Stimulated activated effector memory CD8-positive, alpha-beta T cell treated with anti-CD3 and anti-CD28 coated beads, Interleukin-12 subunit alpha, Interleukin-12 subunit beta, amount 100 ng/mL, for 72 hours (primary cell): Measurements from ENCODE around the gene RNASE12.
"Not testable (repeated sequence)": the region's sequence is repeated elsewhere in the genome, so short reads cannot be mapped to it uniquely, and the experiment has no call there.

Source experiments
- ATAC-seq: fragments of 150-1000 bp; cut with Tn5 transposase; 2 replicates; pipeline ENCODE4 v1.10.0; 2021
- DNase-seq, 2 donors: peaks; one replicate each; pipeline ENCODE4 v3.0.0; 2021 to 2022; ENCODE audit warnings: low spot score in 2 of 2
- H3K27ac Mint-ChIP-seq: one replicate; pipeline ENCODE4 v1.8.0; 2022; ENCODE audit warnings: mild to moderate bottlenecking, mixed read lengths
- H3K36me3 Mint-ChIP-seq: one replicate; pipeline ENCODE4 v1.8.0; 2022; ENCODE audit warnings: mild to moderate bottlenecking, mixed read lengths
- H3K4me1 Mint-ChIP-seq: one replicate; pipeline ENCODE4 v1.8.0; 2022; ENCODE audit warnings: mixed read lengths
- H3K4me3 Mint-ChIP-seq: one replicate; pipeline ENCODE4 v1.8.0; 2022; ENCODE audit warnings: mild to moderate bottlenecking, mixed read lengths
- H3K9me3 Mint-ChIP-seq: one replicate; pipeline ENCODE4 v1.8.0; 2022; ENCODE audit warnings: mixed read lengths

RNASE12 gene

GRCh38 chr14:20606190-20606901 lies 15.2 kb upstream of the RNASE12 start:
- Mint-ChIP-seq H3K36me3 (no peaks in the 10 kb centered on the region), H3K27ac (no peak overlapping the region), H3K4me1 (peaks cover 16% of the 10 kb centered on the region), H3K4me3 (no peak overlapping the region), H3K9me3 (no peaks in the 10 kb centered on the region)
- DNase-seq (no peak), ATAC-seq (no peak)

- no peak for ATAC-seq
- no peak for DNase-seq
- Mint-ChIP-seq H3K9me3 (no peaks in the 10 kb centered on the region), H3K27ac (no peak overlapping the region), H3K4me1 (peaks cover 16% of the 10 kb centered on the region), H3K4me3 (no peak overlapping the region), H3K36me3 (no peaks in the 10 kb centered on the region)
These were observed 12.9 kb upstream of the RNASE12 start for GRCh38 chr14:20603813-20604690.

- no peak for ATAC-seq
- H3K36me3 Mint-ChIP-seq, result no peaks in the 10 kb centered on the region
These were observed 11.4 kb upstream of the RNASE12 start for GRCh38 chr14:20602583-20602982.

GRCh38 chr14:20601522-20601921 lies 10.3 kb upstream of the RNASE12 start:
- H3K9me3 Mint-ChIP-seq, result no peaks in the 10 kb centered on the region
- H3K4me3 Mint-ChIP-seq, result no peak overlapping the region
- H3K4me1 Mint-ChIP-seq, result no peaks in the 10 kb centered on the region
- no peak overlapping the region for H3K27ac Mint-ChIP-seq
- DNase-seq (no peak), ATAC-seq (no peak)
- no peaks in the 10 kb centered on the region for H3K36me3 Mint-ChIP-seq

More at GRCh38 chr14:20602583-20602982, 11.4 kb upstream of the RNASE12 start:
- H3K27ac Mint-ChIP-seq, result no peak overlapping the region
- peaks cover 6% of the 10 kb centered on the region for H3K4me1 Mint-ChIP-seq
- no peak for DNase-seq
- H3K4me3 Mint-ChIP-seq, result no peak overlapping the region
- no peaks in the 10 kb centered on the region for H3K9me3 Mint-ChIP-seq

- no peaks in the 10 kb centered on the region for H3K36me3 Mint-ChIP-seq
- H3K9me3 Mint-ChIP-seq, result no peaks in the 10 kb centered on the region
- no peak overlapping the region for H3K4me3 Mint-ChIP-seq
- no peak for ATAC-seq
- H3K4me1 Mint-ChIP-seq, result no peaks in the 10 kb centered on the region
- H3K27ac Mint-ChIP-seq, result no peak overlapping the region
- DNase-seq, result no peak
These were observed 5.9 kb upstream of the RNASE12 start for GRCh38 chr14:20597108-20597507.

GRCh38 chr14:20595726-20596125 lies 4.5 kb upstream of the RNASE12 start:
- DNase-seq, H3K9me3 Mint-ChIP-seq, H3K27ac Mint-ChIP-seq, H3K4me3 Mint-ChIP-seq, H3K36me3 Mint-ChIP-seq, H3K4me1 Mint-ChIP-seq, ATAC-seq: not testable (repeated sequence)

- ATAC-seq, result no peak
- no peak for DNase-seq
- Mint-ChIP-seq H3K4me1 (no peaks in the 10 kb centered on the region), H3K27ac (no peak overlapping the region), H3K36me3 (no peaks in the 10 kb centered on the region), H3K4me3 (no peak overlapping the region), H3K9me3 (no peaks in the 10 kb centered on the region)
These were observed 1.4 kb upstream of the RNASE12 start for GRCh38 chr14:20592574-20592973.

- DNase-seq, result peak in 1 of 2 donors; percentile 52
- Mint-ChIP-seq H3K4me3 (no peak within 1 kb of the TSS), H3K4me1 (no peaks in the 10 kb centered on the region), H3K9me3 (no peaks in the 10 kb centered on the region), H3K27ac (no peak within 1 kb of the TSS), H3K36me3 (no peaks in the 10 kb centered on the region)
- ATAC-seq, result peak; percentile 75
These were observed 3.6 kb downstream of the RNASE12 start, which contains the start of gene RNASE11 for GRCh38 chr14:20587489-20588154. RNASE11 (minus strand) TSS chr14:20588001.

GRCh38 chr14:20583908-20584307 lies 7.3 kb downstream of the RNASE12 start:
- no peak for ATAC-seq
- no peak overlapping the region for H3K27ac Mint-ChIP-seq
- DNase-seq, result no peak
- no peaks in the 10 kb centered on the region for H3K36me3 Mint-ChIP-seq
- H3K9me3 Mint-ChIP-seq, result no peaks in the 10 kb centered on the region
- H3K4me1 Mint-ChIP-seq, result no peaks in the 10 kb centered on the region
- no peak overlapping the region for H3K4me3 Mint-ChIP-seq

GRCh38 chr14:20583142-20583541 lies 8.0 kb downstream of the RNASE12 start:
- no peak for ATAC-seq
- H3K9me3 Mint-ChIP-seq, result no peaks in the 10 kb centered on the region
- H3K36me3 Mint-ChIP-seq, result no peaks in the 10 kb centered on the region
- no peak overlapping the region for H3K4me3 Mint-ChIP-seq
- no peak overlapping the region for H3K27ac Mint-ChIP-seq
- no peaks in the 10 kb centered on the region for H3K4me1 Mint-ChIP-seq
- no peak for DNase-seq

GRCh38 chr14:20580242-20580641 lies 10.9 kb downstream of the RNASE12 start:
- Mint-ChIP-seq H3K27ac (no peak overlapping the region), H3K4me3 (no peak overlapping the region), H3K4me1 (no peaks in the 10 kb centered on the region), H3K9me3 (no peaks in the 10 kb centered on the region), H3K36me3 (no peaks in the 10 kb centered on the region)
- no peak for DNase-seq
- no peak for ATAC-seq

GRCh38 chr14:20578784-20579502 lies 12.2 kb downstream of the RNASE12 start:
- no peaks in the 10 kb centered on the region for H3K36me3 Mint-ChIP-seq
- no peak overlapping the region for H3K4me3 Mint-ChIP-seq
- H3K4me1 Mint-ChIP-seq, result no peaks in the 10 kb centered on the region
- no peak for DNase-seq
- H3K27ac Mint-ChIP-seq, result no peak overlapping the region
- no peak for ATAC-seq
- no peaks in the 10 kb centered on the region for H3K9me3 Mint-ChIP-seq

- DNase-seq (no peak), ATAC-seq (no peak)
- Mint-ChIP-seq H3K4me3 (no peak overlapping the region), H3K4me1 (no peaks in the 10 kb centered on the region), H3K9me3 (no peaks in the 10 kb centered on the region), H3K36me3 (no peaks in the 10 kb centered on the region), H3K27ac (no peak overlapping the region)
These were observed 12.9 kb downstream of the RNASE12 start for GRCh38 chr14:20578325-20578724.

GRCh38 chr14:20572382-20572990 lies 18.7 kb downstream of the RNASE12 start:
- DNase-seq, H3K4me1 Mint-ChIP-seq, ATAC-seq, H3K9me3 Mint-ChIP-seq, H3K27ac Mint-ChIP-seq, H3K4me3 Mint-ChIP-seq, H3K36me3 Mint-ChIP-seq: not testable (repeated sequence)

- ATAC-seq, DNase-seq, H3K36me3 Mint-ChIP-seq, H3K9me3 Mint-ChIP-seq, H3K4me3 Mint-ChIP-seq, H3K27ac Mint-ChIP-seq, H3K4me1 Mint-ChIP-seq: not testable (repeated sequence)
These were observed 20.5 kb downstream of the RNASE12 start for GRCh38 chr14:20570720-20571119.
